B cell (primary cell): Measurements from ENCODE around the gene ERVMER34-1.

ENCODE experiments used
- EZH2 ChIP-seq: IDR thresholded peaks from 2 replicates; pipeline ENCODE4 v1.6.1; 2012; ENCODE audit warnings: borderline replicate concordance, low read depth, mild to moderate bottlenecking, moderate library complexity, low read length; ENCODE audit not compliant: insufficient read depth, poor library complexity, severe bottlenecking
- TF ChIP-seq, protein P1 (sequence below): fragments of 200-600 bp; IDR thresholded peaks from one replicate; pipeline ENCODE4 v1.8.0; 2022; ENCODE audit warnings: antibody characterized with exemption, mild to moderate bottlenecking

DNA sequence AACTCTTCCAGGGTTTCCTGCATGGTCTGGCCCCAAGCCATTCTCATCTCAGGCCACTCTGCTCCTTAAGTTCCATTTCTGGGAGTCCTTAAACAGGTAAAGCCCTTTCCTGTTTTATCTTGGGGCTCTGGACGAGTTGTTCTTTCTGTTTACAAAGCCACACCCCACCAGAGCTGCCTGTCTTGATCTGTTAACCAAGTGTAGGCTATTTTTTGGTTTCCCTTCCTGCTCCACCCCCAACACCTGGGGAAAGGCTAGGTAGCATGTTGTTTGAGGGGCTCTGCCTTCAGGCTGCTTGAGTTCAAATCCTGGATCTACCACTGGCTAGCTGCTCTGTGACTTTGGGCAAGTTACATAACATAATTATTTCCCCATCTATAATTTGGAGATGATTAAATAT lies 40.0 kb downstream of the ERVMER34-1 start:
- no peak for TF ChIP-seq EZH2
- TF ChIP-seq, protein P1, sequence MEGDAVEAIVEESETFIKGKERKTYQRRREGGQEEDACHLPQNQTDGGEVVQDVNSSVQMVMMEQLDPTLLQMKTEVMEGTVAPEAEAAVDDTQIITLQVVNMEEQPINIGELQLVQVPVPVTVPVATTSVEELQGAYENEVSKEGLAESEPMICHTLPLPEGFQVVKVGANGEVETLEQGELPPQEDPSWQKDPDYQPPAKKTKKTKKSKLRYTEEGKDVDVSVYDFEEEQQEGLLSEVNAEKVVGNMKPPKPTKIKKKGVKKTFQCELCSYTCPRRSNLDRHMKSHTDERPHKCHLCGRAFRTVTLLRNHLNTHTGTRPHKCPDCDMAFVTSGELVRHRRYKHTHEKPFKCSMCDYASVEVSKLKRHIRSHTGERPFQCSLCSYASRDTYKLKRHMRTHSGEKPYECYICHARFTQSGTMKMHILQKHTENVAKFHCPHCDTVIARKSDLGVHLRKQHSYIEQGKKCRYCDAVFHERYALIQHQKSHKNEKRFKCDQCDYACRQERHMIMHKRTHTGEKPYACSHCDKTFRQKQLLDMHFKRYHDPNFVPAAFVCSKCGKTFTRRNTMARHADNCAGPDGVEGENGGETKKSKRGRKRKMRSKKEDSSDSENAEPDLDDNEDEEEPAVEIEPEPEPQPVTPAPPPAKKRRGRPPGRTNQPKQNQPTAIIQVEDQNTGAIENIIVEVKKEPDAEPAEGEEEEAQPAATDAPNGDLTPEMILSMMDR = no peak
